HG03060 (cell line): Measurements from ENCODE around the gene STAP2.

ENCODE experiments used
- ATAC-seq: cut with Tn5 transposase; IDR thresholded peaks from one replicate; pipeline ENCODE4 v1.9.1; 2021; ENCODE audit warnings: low read depth, moderate number of reproducible peaks; ENCODE audit not compliant: unreplicated experiment

The STAP2 gene

DNA sequence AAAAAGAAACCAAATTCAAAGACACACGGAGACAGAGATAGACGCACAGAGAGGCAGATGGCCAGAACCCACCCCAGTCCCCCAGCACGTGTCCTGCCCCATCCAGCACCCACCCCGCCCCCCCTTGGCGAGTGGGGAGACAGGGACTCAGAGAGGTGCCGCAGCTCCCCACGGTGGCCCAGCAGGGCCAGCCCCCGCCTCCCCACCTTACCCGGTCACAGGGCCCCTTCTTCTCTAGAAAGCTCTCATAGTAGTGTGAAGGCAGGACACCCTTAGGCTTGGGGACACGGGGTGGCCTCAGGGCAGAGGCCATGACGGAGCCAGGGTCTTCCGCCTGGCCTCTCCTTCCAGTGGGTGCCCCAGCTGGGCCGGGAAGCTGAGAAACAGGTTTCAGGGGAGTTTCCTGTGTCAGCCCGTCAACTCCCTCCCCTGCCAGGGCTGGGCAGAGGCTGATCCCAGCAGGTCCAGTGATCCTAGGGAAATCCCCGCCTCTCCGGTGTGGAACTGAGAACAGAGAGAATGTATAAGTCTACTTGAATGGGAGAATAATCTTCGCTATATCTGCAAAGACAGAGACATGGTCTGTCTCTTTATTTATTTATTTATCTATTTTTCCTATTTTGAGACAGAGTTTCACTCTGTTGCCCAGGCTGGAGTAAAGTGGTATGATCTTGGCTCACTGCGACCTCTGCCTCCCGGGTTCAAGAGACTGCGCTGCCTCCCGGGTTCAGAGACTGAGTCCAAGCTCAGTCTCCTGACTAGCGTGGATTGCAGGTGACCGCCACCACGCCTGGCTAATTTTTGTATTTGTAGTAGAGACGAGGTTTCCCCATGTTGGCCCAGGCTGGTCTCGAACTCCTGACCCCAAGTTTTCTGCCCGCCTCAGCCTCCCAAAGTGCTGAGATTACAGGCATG, at the start of gene STAP2:
Gene STAP2, minus strand, starts transcription at position 387 of the 915 bp plus-strand sequence. Its CDS starts 74 bp downstream, at position 313.
- ATAC-seq: no peak

DNA sequence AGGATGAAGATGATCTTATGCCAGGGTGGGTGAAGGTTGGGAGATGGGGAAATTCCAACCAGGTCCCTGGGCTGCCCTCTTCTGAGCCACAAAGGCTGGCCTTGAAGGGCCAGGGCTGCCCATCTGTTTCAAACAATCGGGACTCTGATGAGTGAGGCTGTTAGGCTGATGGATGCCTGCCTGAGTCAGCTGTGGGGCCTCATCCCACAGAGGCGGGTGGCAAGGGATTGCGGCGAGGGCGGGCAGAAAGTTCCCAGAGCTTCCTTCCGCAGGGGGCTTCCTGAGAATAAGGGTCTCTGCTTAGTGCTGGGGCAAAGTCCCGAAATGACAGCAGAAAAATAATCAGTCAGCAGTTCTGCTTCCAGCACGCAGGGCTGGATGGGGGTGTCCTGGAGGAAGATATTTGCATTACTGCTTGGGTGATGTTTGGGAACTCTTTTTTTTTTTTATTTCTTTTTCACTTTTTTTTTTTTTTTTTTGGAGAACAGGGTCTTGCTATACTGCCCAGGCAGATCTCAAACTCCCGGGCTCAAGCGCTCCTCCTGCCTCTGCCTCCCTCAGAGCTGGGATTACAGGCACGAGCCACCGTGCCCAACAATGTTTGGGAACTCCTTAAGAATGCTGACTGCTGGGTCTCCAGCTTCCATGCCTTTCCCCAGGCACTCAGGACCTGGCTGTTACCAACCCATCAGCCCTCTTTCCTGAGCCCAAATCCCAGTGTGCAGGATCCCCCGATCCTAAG, 47.6 kb upstream of the STAP2 start:
- ATAC-seq: no peak

DNA sequence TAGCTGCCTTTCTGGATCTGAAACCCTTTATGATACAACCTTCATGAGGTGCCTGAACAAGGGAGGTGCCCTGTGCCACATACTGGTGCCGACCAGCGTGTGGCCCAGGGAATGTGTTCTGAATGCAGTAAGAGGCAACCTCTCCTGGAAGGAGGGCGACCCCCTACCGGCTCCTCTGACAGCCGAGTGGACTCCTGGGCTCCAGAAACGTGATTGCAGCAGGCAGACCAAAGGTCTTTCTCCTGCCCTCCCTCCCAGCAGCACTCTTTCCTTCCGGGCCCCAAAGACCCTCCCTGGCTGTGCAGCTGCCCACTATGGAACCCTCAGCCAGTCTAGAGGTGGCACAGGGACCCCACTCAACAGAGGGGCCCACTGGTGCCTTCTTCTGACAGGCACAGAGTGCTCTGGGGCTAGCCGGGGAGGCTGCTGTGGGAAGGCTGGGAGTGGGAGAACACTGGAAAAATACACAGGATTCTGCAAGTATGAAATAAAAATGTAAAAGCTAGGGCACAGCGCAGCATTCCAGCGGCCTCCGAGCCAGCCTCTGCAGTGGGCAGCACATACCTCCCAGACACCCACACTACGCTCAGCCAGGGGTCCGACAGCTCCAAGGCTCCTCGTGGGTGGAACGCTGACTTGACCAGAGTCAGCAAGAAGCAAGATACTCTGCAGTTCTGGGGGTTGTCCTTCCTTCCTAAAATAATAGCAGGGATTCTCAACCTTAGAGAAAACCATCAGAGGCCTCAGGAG, 46.8 kb upstream of the STAP2 start:
- ATAC-seq: no peak

DNA sequence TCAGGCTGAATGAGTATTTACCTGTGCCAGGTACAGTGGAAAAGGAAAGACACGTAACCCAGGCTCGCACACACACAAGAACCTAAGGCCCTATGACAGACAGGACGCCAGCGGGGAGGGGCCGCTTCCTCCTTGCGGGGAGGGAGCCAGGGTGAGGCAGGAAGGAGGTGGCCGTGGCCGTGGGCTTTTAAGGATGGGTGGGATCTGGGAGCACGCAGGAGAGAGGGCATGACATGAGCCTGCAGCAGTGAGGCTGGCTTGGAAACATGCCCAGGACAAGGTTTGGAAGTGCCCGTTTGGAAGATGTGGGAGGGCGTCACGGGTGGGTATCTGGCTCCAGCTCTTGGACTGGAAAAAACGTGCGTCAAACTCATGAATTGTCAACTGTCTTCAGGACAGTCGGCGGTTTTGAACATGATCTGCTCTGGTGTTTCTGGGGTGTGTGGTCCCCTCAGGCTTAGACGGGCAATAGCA, 41.7 kb upstream of the STAP2 start:
- no peak for ATAC-seq

DNA sequence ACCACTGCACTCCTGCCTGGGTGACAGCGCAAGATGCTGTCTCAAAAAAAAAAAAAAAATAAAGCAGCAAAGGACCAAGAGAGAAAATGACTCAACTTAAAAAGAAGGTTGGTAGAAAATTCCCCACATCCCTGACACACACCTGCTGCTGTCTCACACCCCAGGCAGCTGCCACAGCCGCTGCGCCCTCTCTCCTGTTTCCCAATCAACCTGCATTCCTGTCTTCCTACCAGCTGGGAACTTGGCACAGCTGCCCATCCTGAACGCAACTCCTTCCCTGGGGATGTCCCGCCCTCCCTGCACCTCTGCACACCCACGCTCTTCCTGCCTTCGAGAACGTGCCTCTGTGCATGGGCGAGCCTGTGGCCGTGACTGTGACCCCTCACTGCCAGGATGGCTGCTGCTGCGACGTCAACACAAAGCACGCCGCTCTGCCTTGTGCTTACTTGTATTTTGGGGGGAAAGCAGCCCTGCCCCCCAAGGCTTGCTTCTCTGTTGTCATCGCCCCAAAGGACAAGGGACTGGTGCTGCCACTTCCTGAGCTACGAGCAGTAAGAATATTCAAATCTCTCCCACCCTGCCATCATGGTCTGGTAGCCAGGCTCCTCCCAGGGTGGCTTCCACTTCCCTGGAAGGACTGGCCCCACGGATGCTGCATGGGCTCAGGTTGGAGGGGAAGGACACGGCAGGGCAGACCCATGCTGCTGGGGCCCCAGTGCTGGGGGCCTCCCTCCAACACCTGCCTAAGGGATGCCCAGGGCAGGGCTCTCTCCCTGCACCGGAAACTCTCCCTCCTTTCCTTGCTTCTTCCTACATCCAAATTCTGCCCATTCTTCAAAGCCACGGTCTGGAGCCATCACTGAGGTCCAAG, 41.0 kb upstream of the STAP2 start:
- ATAC-seq: no peak

DNA sequence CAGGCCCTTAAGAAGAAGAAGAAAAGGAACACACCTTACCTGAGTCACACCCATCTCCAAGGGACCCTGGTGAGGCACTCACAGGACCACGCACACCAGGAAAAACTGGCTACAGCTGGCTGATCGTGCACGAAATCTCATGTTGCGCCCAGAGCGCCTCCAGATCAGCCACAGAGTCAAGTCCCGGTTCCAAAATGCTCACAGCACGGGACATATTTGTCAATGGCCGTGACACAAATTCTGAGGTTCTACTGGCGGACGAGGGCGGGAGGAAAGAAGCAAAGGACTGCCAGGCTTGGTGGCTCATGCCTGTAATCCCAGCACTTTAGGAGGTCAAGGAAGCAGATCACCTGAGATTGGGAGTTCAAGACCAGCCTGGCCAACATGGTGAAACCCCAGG, 40.3 kb upstream of the STAP2 start:
- ATAC-seq: no peak

GRCh38 chr19:4376991-4377781, 38.6 kb upstream of the STAP2 start:
- no peak for ATAC-seq

DNA sequence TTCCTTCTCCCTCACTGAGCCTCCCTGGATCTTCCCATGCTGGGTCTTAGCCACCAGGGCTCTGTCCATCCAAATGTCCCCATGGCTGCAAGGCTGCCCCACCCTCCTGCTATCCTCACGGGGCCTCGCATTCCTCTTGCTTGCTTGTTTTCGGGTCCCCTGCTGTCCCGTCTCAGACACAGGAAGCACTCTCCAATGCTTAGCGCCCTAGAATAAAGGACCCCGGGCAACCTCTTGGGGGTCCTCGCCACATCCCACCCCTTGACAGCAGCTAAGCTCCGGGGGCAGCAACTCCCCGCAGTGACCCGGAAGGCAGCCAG, 38.0 kb upstream of the STAP2 start:
- no peak for ATAC-seq

DNA sequence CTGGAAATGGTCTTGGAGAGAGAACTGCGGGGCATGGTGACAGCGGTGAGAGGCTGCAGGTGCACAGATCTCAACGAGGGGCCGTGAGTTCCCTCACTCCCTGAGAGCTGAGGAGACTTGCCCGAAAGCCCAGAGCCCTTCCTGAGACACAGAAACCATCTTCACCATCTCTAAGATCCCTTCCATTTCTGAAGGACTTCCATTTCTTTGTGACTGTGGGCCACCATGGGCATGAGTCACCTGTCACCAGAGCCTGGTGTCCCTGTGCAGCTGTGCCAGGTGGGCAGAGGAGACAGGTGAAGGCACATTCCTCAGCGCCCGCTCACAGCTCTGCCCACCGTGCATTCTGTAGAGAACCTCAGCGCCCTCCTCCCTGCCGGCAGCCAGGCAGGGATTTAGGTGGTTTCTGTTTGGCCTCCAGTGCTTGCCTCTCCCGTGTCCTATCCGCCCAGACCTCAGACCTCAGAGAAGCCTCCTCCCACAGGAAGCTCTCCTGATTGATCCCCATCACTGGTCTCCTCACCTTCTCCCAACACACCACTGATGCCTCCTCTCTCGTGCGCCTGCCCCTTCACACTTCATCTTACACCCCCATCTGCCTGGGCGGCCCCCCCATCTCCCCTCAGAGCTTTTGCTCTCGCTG, 37.5 kb upstream of the STAP2 start:
- no peak for ATAC-seq

- ATAC-seq: no peak
Measured at GRCh38 chr19:4375164-4376027, 36.8 kb upstream of the STAP2 start.

DNA sequence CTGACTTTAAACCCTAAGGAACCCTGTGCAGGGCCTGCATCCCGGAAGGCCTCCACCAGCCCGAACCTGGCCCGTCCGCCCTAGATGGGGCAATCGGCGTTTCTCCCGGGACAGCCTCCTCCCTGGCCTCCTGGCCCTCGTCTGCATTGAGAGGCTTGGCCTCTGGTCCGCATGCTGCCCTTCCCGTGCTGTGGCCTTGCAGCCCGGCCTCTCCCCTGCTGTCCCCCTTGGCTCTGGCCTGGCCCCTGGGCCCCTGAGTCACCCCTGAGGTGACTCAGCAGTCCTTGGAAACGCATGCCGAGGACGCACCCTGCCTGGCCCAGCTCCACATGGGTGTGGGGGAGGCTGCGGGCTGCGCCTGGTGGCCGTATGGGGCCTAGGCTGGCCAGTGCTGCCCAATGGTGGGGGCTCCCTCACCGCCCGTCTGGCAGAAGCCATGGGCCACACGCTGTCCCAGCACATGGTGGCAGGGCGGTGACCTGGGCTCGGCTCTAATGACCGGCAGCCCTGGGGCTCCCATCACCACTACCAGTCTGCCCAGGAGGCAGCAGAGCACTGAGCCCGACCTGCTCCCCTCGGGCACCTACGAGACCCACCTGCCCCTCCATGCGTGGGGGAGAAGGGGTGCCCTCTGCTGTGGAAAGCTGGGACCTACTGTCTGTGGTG, 36.0 kb upstream of the STAP2 start:
- ATAC-seq: no peak

GRCh38 chr19:4373601-4374497, 35.2 kb upstream of the STAP2 start:
- ATAC-seq: no peak

DNA sequence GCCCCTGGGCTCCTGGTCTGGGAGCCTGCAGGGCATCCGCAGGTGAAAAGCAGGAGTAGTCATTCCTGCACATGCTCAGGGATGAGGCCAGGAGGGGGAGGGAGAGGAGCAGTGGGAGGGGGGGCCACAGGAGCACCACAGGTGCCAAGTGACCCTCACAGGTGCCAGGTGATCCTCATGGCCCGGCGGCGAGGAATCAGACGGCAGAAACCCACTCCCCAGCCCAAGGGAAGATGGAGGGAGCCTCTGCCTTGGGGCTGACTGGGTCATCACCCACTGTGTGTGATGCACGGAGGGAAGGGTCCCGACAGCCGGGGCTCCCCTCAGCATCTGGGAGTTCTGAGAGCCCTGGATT, 34.4 kb upstream of the STAP2 start:
- ATAC-seq: no peak

- ATAC-seq: no peak
Measured at GRCh38 chr19:4372165-4373012, 33.8 kb upstream of the STAP2 start.
